H1 (cell line): Measurements from ENCODE around the gene UCKL1. TPM values are rescaled to one million over a fixed set of nuclear protein-coding genes. Genes with fewer than 3 reads are reported as not detected.

Source experiments
- CTCF ChIA-PET: fragments of 300-600 bp; sonication (Branson Sonifier 250); formaldehyde crosslinking; loops from one replicate; lab custom pipeline; 2021; ENCODE audit not compliant: partially characterized antibody; lab: Charles Lee
- POLR2A ChIA-PET: fragments of 300-600 bp; sonication (Branson Sonifier 250); formaldehyde crosslinking; loops from one replicate; lab custom pipeline; 2021; ENCODE audit warnings: inconsistent platforms; ENCODE audit not compliant: partially characterized antibody; lab: Charles Lee
- DNase-seq, 2 experiments: peaks; one replicate each; pipeline versions ENCODE4 v3.0.0 to v3.0.0-alpha.2; 2010 to 2022; ENCODE audit warnings: low spot score in 2 of 2, low read depth in 1 of 2, mixed read lengths in 1 of 2
- FAIRE-seq: peaks from 2 replicates; lab custom pipeline; 2011; peaks lifted over from hg19 to GRCh38; lab: Jason Lieb, UNC
- H2AFZ ChIP-seq: 2 replicates; pipeline ENCODE4 v1.8.1; 2012; ENCODE audit warnings: low read length, inconsistent platforms
- H2AK5ac ChIP-seq: 2 replicates; pipeline ENCODE4 v1.6.1; 2013; ENCODE audit warnings: low read depth, low read length
- H2BK120ac ChIP-seq: replicated peaks from 2 replicates; pipeline ENCODE3; 2013; ENCODE audit warnings: low read depth, low read length, inconsistent platforms
- H2BK12ac ChIP-seq: 2 replicates; pipeline ENCODE4 v1.6.1; 2013; ENCODE audit warnings: low read depth, low read length
- H2BK15ac ChIP-seq: 2 replicates; pipeline ENCODE4 v1.6.1; 2013; ENCODE audit warnings: low read length
- H2BK20ac ChIP-seq: 2 replicates; pipeline ENCODE4 v1.6.1; 2013; ENCODE audit warnings: low read length
- H2BK5ac ChIP-seq: 2 replicates; pipeline ENCODE4 v1.6.1; 2013; ENCODE audit warnings: low read depth, low read length
- H3K14ac ChIP-seq: 2 replicates; pipeline ENCODE4 v1.6.1; 2013; ENCODE audit warnings: inconsistent platforms; ENCODE audit not compliant: insufficient read length
- H3K18ac ChIP-seq: 2 replicates; pipeline ENCODE4 v1.6.1; 2013; ENCODE audit warnings: low read length; ENCODE audit errors: extremely low read depth
- H3K23ac ChIP-seq: 2 replicates; pipeline ENCODE4 v1.6.1; 2013; ENCODE audit warnings: inconsistent platforms; ENCODE audit not compliant: insufficient read length
- H3K23me2 ChIP-seq: 2 replicates; pipeline ENCODE4 v1.6.1; 2013; ENCODE audit warnings: low read depth, low read length
- H3K27ac ChIP-seq: 2 replicates; pipeline ENCODE4 v1.6.1; 2011; ENCODE audit warnings: low read depth, low read length, inconsistent platforms
- H3K27me3 ChIP-seq, 4 experiments: replicated peaks in 1 of 4; 1 replicate in 1 of 4; 2 replicates in 3 of 4; pipeline versions ENCODE4 v1.6.1 to v1.8.1; 2011 to 2013; ENCODE audit warnings: low read length in 3 of 4, mild to moderate bottlenecking in 3 of 4, inconsistent platforms in 2 of 4, mixed read lengths in 2 of 4, moderate library complexity in 1 of 4; ENCODE audit not compliant: control insufficient read depth in 3 of 4, insufficient read depth in 3 of 4; ENCODE audit errors: extremely low read depth in 1 of 4
- H3K36me3 ChIP-seq, 4 experiments: 2 replicates each; pipeline versions ENCODE4 v1.6.1 to v1.8.1; 2011 to 2013; ENCODE audit warnings: mild to moderate bottlenecking in 4 of 4, low read length in 3 of 4, moderate library complexity in 2 of 4, control low read depth in 1 of 4, inconsistent platforms in 1 of 4; ENCODE audit not compliant: insufficient read depth in 4 of 4, control insufficient read depth in 2 of 4
- H3K4ac ChIP-seq: replicated peaks from 2 replicates; pipeline ENCODE3; 2013; ENCODE audit warnings: low read length, low read depth, mixed read lengths, inconsistent platforms; ENCODE audit not compliant: insufficient read length
- H3K4me1 ChIP-seq, 4 experiments: replicated peaks in 1 of 4; 1 replicate in 1 of 4; 2 replicates in 3 of 4; pipeline versions ENCODE4 v1.6.1 to v1.8.1; 2011 to 2013; ENCODE audit warnings: low read length in 3 of 4, inconsistent platforms in 2 of 4, mixed read lengths in 1 of 4; ENCODE audit not compliant: insufficient read depth in 4 of 4, control insufficient read depth in 3 of 4
- H3K4me2 ChIP-seq, 2 experiments: 2 replicates each; pipeline versions ENCODE4 v1.6.1 to v1.8.1; 2011 to 2013; ENCODE audit warnings: low read depth in 2 of 2, low read length in 2 of 2, control low read depth in 1 of 2, inconsistent platforms in 1 of 2, mild to moderate bottlenecking in 1 of 2; ENCODE audit not compliant: insufficient read depth in 1 of 2
- H3K4me3 ChIP-seq, 4 experiments: fragments of 200-600, 300-600 bp in 1 of 4; sonication (generic), shearing (Covaris generic), sonication (Bioruptor Twin) in 1 of 4; 2 replicates each; pipeline versions ENCODE4 v1.5.1 to v1.8.1; 2011 to 2016; ENCODE audit warnings: low read length in 4 of 4, low read depth in 3 of 4, control low read depth in 2 of 4, inconsistent platforms in 2 of 4, mild to moderate bottlenecking in 2 of 4, mixed read lengths in 1 of 4, moderate library complexity in 1 of 4; ENCODE audit not compliant: insufficient read depth in 2 of 4; ENCODE audit errors: extremely low read depth in 1 of 4
- H3K56ac ChIP-seq: replicated peaks from 2 replicates; pipeline ENCODE3; 2013; ENCODE audit warnings: low read depth, mild to moderate bottlenecking, mixed read lengths, low read length, inconsistent platforms; ENCODE audit not compliant: insufficient read length
- H3K79me1 ChIP-seq: 2 replicates; pipeline ENCODE4 v1.6.1; 2013; ENCODE audit warnings: low read depth, low read length, control low read depth
- H3K79me2 ChIP-seq, 2 experiments: 2 replicates each; pipeline versions ENCODE4 v1.6.1 to v1.8.1; 2012 to 2013; ENCODE audit warnings: low read length in 2 of 2, mild to moderate bottlenecking in 2 of 2, inconsistent platforms in 1 of 2; ENCODE audit not compliant: insufficient read depth in 2 of 2, control insufficient read depth in 1 of 2
- H3K9ac ChIP-seq, 4 experiments: replicated peaks in 1 of 4; 1 replicate in 1 of 4; 2 replicates in 3 of 4; pipeline versions ENCODE4 v1.6.1 to v1.8.1; 2011 to 2013; ENCODE audit warnings: low read depth in 3 of 4, low read length in 3 of 4, control low read depth in 2 of 4, mild to moderate bottlenecking in 2 of 4, moderate library complexity in 2 of 4, inconsistent platforms in 1 of 4; ENCODE audit errors: extremely low read depth in 1 of 4
- H3K9me3 ChIP-seq, 2 experiments: 2 replicates each; pipeline versions ENCODE4 v1.6.1 to v1.8.1; 2012 to 2013; ENCODE audit warnings: mild to moderate bottlenecking in 2 of 2, moderate library complexity in 2 of 2, control low read depth in 1 of 2, inconsistent platforms in 1 of 2, low read depth in 1 of 2, low read length in 1 of 2, mixed read lengths in 1 of 2; ENCODE audit not compliant: insufficient read depth in 2 of 2
- H4K20me1 ChIP-seq, 2 experiments: replicated peaks in 1 of 2; 2 replicates each; pipeline versions ENCODE3 to v1.8.1; 2011 to 2013; ENCODE audit warnings: inconsistent platforms in 2 of 2, low read length in 2 of 2, mild to moderate bottlenecking in 1 of 2; ENCODE audit not compliant: insufficient read depth in 2 of 2, control insufficient read depth in 1 of 2
- H4K5ac ChIP-seq: 2 replicates; pipeline ENCODE4 v1.6.1; 2013; ENCODE audit warnings: low read length, low read depth, mixed read lengths, inconsistent platforms; ENCODE audit not compliant: insufficient read length
- H4K8ac ChIP-seq: 2 replicates; pipeline ENCODE4 v1.8.0; 2013; ENCODE audit warnings: mild to moderate bottlenecking, moderate library complexity, low read length, inconsistent platforms; ENCODE audit not compliant: insufficient read depth; ENCODE audit errors: extremely low read depth
- H4K91ac ChIP-seq: replicated peaks from 2 replicates; pipeline ENCODE3; 2013; ENCODE audit warnings: low read length, mixed read lengths, inconsistent platforms; ENCODE audit not compliant: insufficient read length
- EGR1 ChIP-seq: IDR thresholded peaks from 2 replicates; pipeline ENCODE4 v1.6.1; 2011; ENCODE audit warnings: low read depth, low read length, borderline replicate concordance
- EP300 ChIP-seq, 2 experiments: IDR thresholded peaks; 1 replicate in 1 of 2; 2 replicates in 1 of 2; pipeline ENCODE4 v1.6.1; 2011 to 2012; ENCODE audit warnings: low read depth in 2 of 2, low read length in 2 of 2, mild to moderate bottlenecking in 2 of 2, borderline replicate concordance in 1 of 2, inconsistent platforms in 1 of 2, moderate library complexity in 1 of 2
- NANOG ChIP-seq: IDR thresholded peaks from 2 replicates; pipeline ENCODE4 v1.6.1; 2011; ENCODE audit warnings: low read length, low read depth, mild to moderate bottlenecking, inconsistent platforms; ENCODE audit not compliant: insufficient read depth, poor library complexity, severe bottlenecking
- RFX5 ChIP-seq: IDR thresholded peaks from 2 replicates; pipeline ENCODE4 v1.6.1; 2011; ENCODE audit warnings: low read depth, low read length, improper control_type of control experiment, borderline replicate concordance
- SAP30 ChIP-seq: fragments of 300-600 bp; sonication (generic); IDR thresholded peaks from 2 replicates; pipeline ENCODE4 v1.7.1; 2012; ENCODE audit warnings: low read length, moderate library complexity, mild to moderate bottlenecking, inconsistent platforms; ENCODE audit not compliant: insufficient read depth, insufficient replicate concordance
- SIX5 ChIP-seq: IDR thresholded peaks from 2 replicates; pipeline ENCODE4 v1.6.1; 2011; ENCODE audit warnings: mild to moderate bottlenecking, low read depth, low read length
- SRF ChIP-seq: IDR thresholded peaks from 2 replicates; pipeline ENCODE4 v1.6.1; 2011; ENCODE audit warnings: mild to moderate bottlenecking, low read depth, low read length, moderate library complexity
- TEAD4 ChIP-seq: IDR thresholded peaks from 2 replicates; pipeline ENCODE4 v1.6.1; 2012; ENCODE audit warnings: low read depth, low read length, inconsistent platforms, mixed read lengths
- WGBS, 2 experiments: shearing (Covaris generic) in 1 of 2; methylation state at CpG; one replicate each; pipeline versions ENCODE4 v1.1.6 to v1.1.7; 2013 to 2015; ENCODE audit warnings: low lambda C conversion rate in 2 of 2, mixed read lengths in 2 of 2, inconsistent platforms in 1 of 2, low coverage in 1 of 2, missing lambda C conversion rate in 1 of 2; ENCODE audit not compliant: insufficient replicate concordance in 2 of 2, insufficient coverage in 1 of 2, insufficient read length in 1 of 2; ENCODE audit errors: extremely low coverage in 1 of 2, missing lambda C conversion rate in 1 of 2; 5-methylcytosine and 5-hydroxymethylcytosine counted together
- polyA plus RNA-seq, 7 experiments: library from polyadenylated mRNA; depleted of rRNA in 3 of 7; stranded (reverse) in 5 of 7; unstranded in 2 of 7; fragments of >200 nt in 5 of 7; fragments of 200-250 nt in 2 of 7; gene quantifications; 1 replicate in 5 of 7; 2 replicates in 1 of 7; 4 replicates in 1 of 7; pipeline versions ENCODE4 v1.2.1 to v1.2.3, GENCODE V29; 2011 to 2013; ENCODE audit warnings: missing spikeins in 2 of 7, mixed read lengths in 2 of 7
- total RNA-seq: library from RNA; stranded (reverse); fragmentation: NEBNext Ultra II Directional; extraction: Animal tissue kit (Norgen Biotek cat#: 25700); gene quantifications from 2 replicates; pipeline ENCODE4 v1.2.1, GENCODE V29; 2021
- TF ChIP-seq, protein P1 (sequence below): IDR thresholded peaks from 2 replicates; pipeline ENCODE4 v1.6.1; 2012; ENCODE audit warnings: inconsistent platforms

The UCKL1 gene
- total and polyA plus RNA-seq, 2 of the 8 experiments (the other 6 are each of a cell fraction or from before 2014, with no cell fraction given): 36.5 to 91.2 TPM

DNA sequence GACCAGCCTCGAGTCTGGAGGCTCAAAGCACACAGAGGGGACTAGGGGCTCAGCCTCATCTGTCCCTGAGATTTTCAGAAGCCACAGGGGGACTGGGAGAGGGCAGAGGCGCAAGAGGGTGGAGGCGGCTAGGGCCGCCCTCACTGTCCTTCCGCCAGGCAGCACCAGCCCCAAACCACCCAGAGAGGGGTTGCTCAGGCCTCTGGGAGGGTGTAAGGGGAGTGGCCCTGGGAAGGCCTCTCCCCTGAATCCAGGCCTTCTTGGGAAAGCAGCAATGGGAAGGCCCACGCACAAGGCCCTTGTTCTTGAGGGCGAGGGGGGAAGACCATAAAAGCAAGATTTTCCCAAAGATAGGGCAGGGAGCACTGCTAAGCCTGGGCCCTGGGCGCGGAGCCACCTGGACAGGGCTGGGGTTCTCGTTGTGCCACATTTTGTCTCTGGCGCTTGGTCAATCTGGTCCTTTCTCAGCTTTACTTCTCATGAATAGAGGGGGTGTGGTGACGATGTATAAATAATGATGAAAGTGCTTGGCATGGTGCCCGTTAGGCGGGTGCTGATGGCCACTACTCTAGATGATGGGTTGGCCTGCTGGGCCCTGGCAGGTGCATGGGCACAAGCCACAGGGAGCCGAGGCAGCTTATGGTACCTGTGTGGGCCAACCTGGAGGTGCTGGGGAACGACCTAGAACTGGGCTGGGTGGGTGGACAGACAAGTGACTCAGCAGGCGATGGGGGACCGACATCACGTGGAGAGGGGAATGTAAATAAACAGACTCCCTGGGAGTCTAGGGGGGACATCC lies 18.4 kb upstream of the UCKL1 start:
- Histone ChIP-seq H4K20me1 (peaks cover 2 to 10% of the 10 kb centered on the region in 2 experiments), H2AK5ac (no peak overlapping the region), H3K4me1 (peaks cover 0 to 13% (median 7%) of the 10 kb centered on the region in 4 experiments; a peak in 6 of 7 replicates), H2BK5ac (no peak overlapping the region), H2BK120ac (no peak overlapping the region), H4K5ac (no peak overlapping the region), H2BK12ac (peak overlapping the region; percentile 75; the same call in 1 of the 2 replicates), H3K79me1 (no peaks in the 10 kb centered on the region), H3K27ac (no peak overlapping the region), H3K4me3 (no peak overlapping the region), H3K4me2 (no peak overlapping the region), H3K79me2 (no peaks in the 10 kb centered on the region), H3K23ac (no peak overlapping the region), H2BK15ac (0 out of 2 replicates have a peak overlapping the region, but pooled peaks have one; percentile 72), H3K18ac (peak overlapping the region; percentile 60; the same call in 1 of the 2 replicates), H2AFZ (no peak overlapping the region), H3K14ac (no peak overlapping the region), H4K91ac (peak overlapping the region; percentile 65), H3K27me3 (peaks cover 0 to 12% (median 2%) of the 10 kb centered on the region in 4 experiments; a peak in 3 of 7 replicates), H3K36me3 (no peaks in the 10 kb centered on the region), H3K23me2 (peaks cover 12% of the 10 kb centered on the region; the same call in 1 of the 2 replicates), H3K4ac (no peak overlapping the region), H2BK20ac (no peak overlapping the region), H3K9ac (no peak overlapping the region), H3K9me3 (no peaks in the 10 kb centered on the region), H4K8ac (peak overlapping the region; percentile 14; the same call in 1 of the 2 replicates), H3K56ac (no peak overlapping the region)
- ChIA-PET POLR2A (interaction anchor here (0.7 to 2.2 kb wide), 7 partner anchors 9 to 236 kb away, joined by 3 to 10 read pairs (median 6); partner anchors contain the start of genes TPD52L2 and UCKL1), CTCF (interaction anchor here (0.6 to 5.0 kb wide), 34 partner anchors 10 to 436 kb away, joined by 3 to 58 read pairs (median 4); partner anchors contain the start of genes DNAJC5 and UCKL1)
- DNase-seq (no peak), FAIRE-seq (no peak)
- WGBS, 2 experiments: 87% methylated on average over 19 of the region's 19 CpGs; no CpG with 5 or more reads in 1 of the 2 experiments
- TF ChIP-seq EP300 (IDR thresholded peaks at IDR 0.05; ENCODE audit: borderline replicate concordance in 1 of 2, low read depth in 2 of 2, low read length in 2 of 2): no peak
- TF ChIP-seq NANOG: no peak
- TF ChIP-seq TEAD4: no peak
- TF ChIP-seq, protein P1, sequence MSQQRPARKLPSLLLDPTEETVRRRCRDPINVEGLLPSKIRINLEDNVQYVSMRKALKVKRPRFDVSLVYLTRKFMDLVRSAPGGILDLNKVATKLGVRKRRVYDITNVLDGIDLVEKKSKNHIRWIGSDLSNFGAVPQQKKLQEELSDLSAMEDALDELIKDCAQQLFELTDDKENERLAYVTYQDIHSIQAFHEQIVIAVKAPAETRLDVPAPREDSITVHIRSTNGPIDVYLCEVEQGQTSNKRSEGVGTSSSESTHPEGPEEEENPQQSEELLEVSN: no peak
- no peak for TF ChIP-seq EGR1
- TF ChIP-seq RFX5: no peak
- no peak for TF ChIP-seq SIX5
- no peak for TF ChIP-seq SRF
- no peak for TF ChIP-seq SAP30
